Ishikawa (cell line): Measurements from ENCODE around the gene PRR4.

Source experiments
- CREB1 ChIP-seq: IDR thresholded peaks from 2 replicates; pipeline ENCODE4 v1.6.1; 2012; ENCODE audit warnings: low read depth
- EP300 ChIP-seq: IDR thresholded peaks from 2 replicates; pipeline ENCODE4 v1.6.1; 2012; ENCODE audit warnings: borderline replicate concordance
- TEAD4 ChIP-seq: IDR thresholded peaks from 2 replicates; pipeline ENCODE4 v1.6.1; 2012
- YY1 ChIP-seq: IDR thresholded peaks from 2 replicates; pipeline ENCODE4 v1.6.1; 2012; ENCODE audit warnings: low read depth
- TF ChIP-seq, protein P1 (sequence below): IDR thresholded peaks from 2 replicates; pipeline ENCODE4 v1.6.1; 2012
- TF ChIP-seq, protein P2 (sequence below): IDR thresholded peaks from 2 replicates; pipeline ENCODE4 v1.6.1; 2012; ENCODE audit warnings: low read depth, mild to moderate bottlenecking

DNA sequence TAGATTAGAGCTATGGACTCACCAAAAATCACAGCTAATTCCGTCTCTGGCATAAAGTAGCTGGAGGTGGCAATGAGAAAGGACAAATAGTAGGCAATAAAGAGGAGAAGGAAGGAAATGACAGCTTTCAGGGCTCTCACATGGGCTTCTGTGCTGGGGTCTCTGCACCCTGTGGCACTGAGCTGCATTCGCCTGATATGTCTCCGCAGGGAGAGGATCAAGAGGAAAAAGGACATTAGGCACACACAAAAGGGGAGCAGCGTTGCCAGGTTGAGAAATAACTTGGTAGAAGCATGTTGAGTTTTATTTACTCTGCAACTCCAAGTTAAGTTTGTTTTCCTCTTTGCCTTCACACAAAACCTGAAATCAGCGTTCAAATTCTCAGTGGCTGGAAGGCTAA, 47.5 kb downstream of the PRR4 start:
- TF ChIP-seq, protein P1, sequence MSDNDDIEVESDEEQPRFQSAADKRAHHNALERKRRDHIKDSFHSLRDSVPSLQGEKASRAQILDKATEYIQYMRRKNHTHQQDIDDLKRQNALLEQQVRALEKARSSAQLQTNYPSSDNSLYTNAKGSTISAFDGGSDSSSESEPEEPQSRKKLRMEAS: no peak
- TF ChIP-seq, protein P2, sequence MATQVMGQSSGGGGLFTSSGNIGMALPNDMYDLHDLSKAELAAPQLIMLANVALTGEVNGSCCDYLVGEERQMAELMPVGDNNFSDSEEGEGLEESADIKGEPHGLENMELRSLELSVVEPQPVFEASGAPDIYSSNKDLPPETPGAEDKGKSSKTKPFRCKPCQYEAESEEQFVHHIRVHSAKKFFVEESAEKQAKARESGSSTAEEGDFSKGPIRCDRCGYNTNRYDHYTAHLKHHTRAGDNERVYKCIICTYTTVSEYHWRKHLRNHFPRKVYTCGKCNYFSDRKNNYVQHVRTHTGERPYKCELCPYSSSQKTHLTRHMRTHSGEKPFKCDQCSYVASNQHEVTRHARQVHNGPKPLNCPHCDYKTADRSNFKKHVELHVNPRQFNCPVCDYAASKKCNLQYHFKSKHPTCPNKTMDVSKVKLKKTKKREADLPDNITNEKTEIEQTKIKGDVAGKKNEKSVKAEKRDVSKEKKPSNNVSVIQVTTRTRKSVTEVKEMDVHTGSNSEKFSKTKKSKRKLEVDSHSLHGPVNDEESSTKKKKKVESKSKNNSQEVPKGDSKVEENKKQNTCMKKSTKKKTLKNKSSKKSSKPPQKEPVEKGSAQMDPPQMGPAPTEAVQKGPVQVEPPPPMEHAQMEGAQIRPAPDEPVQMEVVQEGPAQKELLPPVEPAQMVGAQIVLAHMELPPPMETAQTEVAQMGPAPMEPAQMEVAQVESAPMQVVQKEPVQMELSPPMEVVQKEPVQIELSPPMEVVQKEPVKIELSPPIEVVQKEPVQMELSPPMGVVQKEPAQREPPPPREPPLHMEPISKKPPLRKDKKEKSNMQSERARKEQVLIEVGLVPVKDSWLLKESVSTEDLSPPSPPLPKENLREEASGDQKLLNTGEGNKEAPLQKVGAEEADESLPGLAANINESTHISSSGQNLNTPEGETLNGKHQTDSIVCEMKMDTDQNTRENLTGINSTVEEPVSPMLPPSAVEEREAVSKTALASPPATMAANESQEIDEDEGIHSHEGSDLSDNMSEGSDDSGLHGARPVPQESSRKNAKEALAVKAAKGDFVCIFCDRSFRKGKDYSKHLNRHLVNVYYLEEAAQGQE: no peak
- TF ChIP-seq YY1: no peak
- no peak for TF ChIP-seq CREB1
- no peak for TF ChIP-seq EP300
- no peak for TF ChIP-seq TEAD4
